Right lobe of liver (tissue), 6 donors: Measurements from ENCODE around the gene CYBB. TPM values are rescaled to one million over a fixed set of nuclear protein-coding genes. Genes with fewer than 3 reads are reported as not detected.

Experiments
- ATAC-seq, 4 donors: fragments of 200-7000 bp; cut with Tn5 transposase; one replicate each; pipeline ENCODE4 v1.9.1; 2020; ENCODE audit warnings: mild to moderate bottlenecking in 4 of 4, moderate library complexity in 4 of 4
- DNase-seq, 3 donors: peaks; one replicate each; pipeline ENCODE4 v3.0.0-alpha.2; 2020
- H3K27ac ChIP-seq, 3 donors: fragments of 200-600 bp; one replicate each; pipeline ENCODE4 v1.8.0; 2022
- H3K27me3 ChIP-seq, 2 donors: fragments of 200-600 bp; one replicate each; pipeline ENCODE4 v1.8.0; 2022
- H3K36me3 ChIP-seq, 4 donors: fragments of 200-600 bp; sonication (generic) in 1 of 4; one replicate each; pipeline versions ENCODE4 v1.5.1 to v1.8.0; 2017 to 2022; ENCODE audit warnings: control low read depth in 1 of 4
- H3K4me1 ChIP-seq, 4 donors: fragments of 200-600 bp; sonication (generic) in 1 of 4; one replicate each; pipeline versions ENCODE4 v1.5.1 to v1.8.0; 2017 to 2022; ENCODE audit warnings: control low read depth in 1 of 4
- H3K4me3 ChIP-seq, 3 donors: fragments of 200-600 bp; one replicate each; pipeline ENCODE4 v1.8.0; 2022
- H3K9me3 ChIP-seq, 4 donors: fragments of 200-600 bp; sonication (generic) in 1 of 4; one replicate each; pipeline versions ENCODE4 v1.5.1 to v1.8.0; 2017 to 2022; ENCODE audit warnings: control low read depth in 1 of 4
- CTCF ChIP-seq, 4 donors: fragments of 200-600 bp in 3 of 4; fragments of 450-650 bp in 1 of 4; IDR thresholded peaks; one replicate each; pipeline versions ENCODE4 v1.5.1 to v1.8.0; 2016 to 2022; ENCODE audit warnings: antibody characterized with exemption in 4 of 4, mild to moderate bottlenecking in 2 of 4
- POLR2A ChIP-seq: fragments of 450-650 bp; IDR thresholded peaks from one replicate; pipeline ENCODE4 v1.6.1; 2017; ENCODE audit warnings: antibody characterized with exemption, mild to moderate bottlenecking
- WGBS: methylation state at CpG from one replicate; pipeline ENCODE4 v1.1.6; 2018; ENCODE audit warnings: low coverage, low lambda C conversion rate; ENCODE audit not compliant: insufficient coverage; ENCODE audit errors: missing lambda C conversion rate; 5-methylcytosine and 5-hydroxymethylcytosine counted together
- intact Hi-C, 2 donors: fragments of 100-400 bp; cut with DNase I; formaldehyde crosslinking; loops; one replicate each; pipeline versions ENCODE4 v1.11.2 to v1.14.1; 2022
- total RNA-seq, 6 experiments: library from RNA; depleted of rRNA in 2 of 6; stranded (reverse); fragments of >200 nt in 2 of 6; fragmentation: NEBNext Ultra II Directional in 3 of 6; extraction: Animal tissue kit (Norgen Biotek cat#: 25700) in 3 of 6; gene quantifications; one replicate each; pipeline versions ENCODE4 v1.1.0 to v1.2.4, GENCODE V29; 2016 to 2023
- donor health status: DM: no; HTN: yes; CAD: no.
- donor health status: DM: no; HTN: no; CAD: no.
- donor health status: DM: no; HTN: no; CAD: no.
- donor health status: DM: no; HTN: yes; CAD: no.
- donor health status: DM: no; HTN: yes; CAD: no.

CYBB gene
- total RNA-seq, 6 experiments from 2014 or later = 5.7 to 39.4 (median 10.0) TPM

GRCh38 chrX:37812110-37812509, 32.3 kb downstream of the CYBB start:
- H3K4me1 ChIP-seq = no peaks in the 10 kb centered on the region
- no peaks in the 10 kb centered on the region for H3K36me3 ChIP-seq
- DNase-seq = no peak
- WGBS = 40% methylated on average over 1 of the region's 1 CpG
- H3K27me3 ChIP-seq = no peaks in the 10 kb centered on the region
- ATAC-seq = peak in 1 of 4 donors; percentile 17
- H3K4me3 ChIP-seq = no peak overlapping the region
- no peak for TF ChIP-seq CTCF (IDR thresholded peaks at IDR 0.05)
- no peak for TF ChIP-seq POLR2A
- no peaks in the 10 kb centered on the region for H3K9me3 ChIP-seq
- intact Hi-C loops = no loop called here
- no peak overlapping the region for H3K27ac ChIP-seq

DNA sequence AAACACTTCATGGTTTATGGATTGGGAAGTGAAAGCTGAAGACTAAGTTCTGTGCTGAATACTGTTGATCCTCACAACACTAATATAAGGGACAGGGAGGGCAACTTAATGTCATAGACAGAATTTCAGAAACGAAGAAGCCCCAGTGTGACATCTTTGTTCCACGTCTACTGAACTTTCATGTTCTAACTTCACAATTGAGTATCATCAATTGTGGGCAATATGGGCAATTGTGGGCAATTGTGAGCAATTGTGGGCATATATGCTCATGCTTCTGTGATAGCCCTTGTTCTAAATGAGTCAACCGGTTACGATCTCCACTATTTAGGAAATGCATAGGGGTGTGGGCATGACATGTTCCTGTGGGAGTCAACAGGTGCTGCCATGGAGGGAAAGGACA, 33.7 kb downstream of the CYBB start:
- TF ChIP-seq CTCF (IDR thresholded peaks at IDR 0.05) = no peak
- TF ChIP-seq POLR2A = no peak
- WGBS = 36% methylated on average over 4 of the region's 4 CpGs
- no peaks in the 10 kb centered on the region for H3K27me3 ChIP-seq
- intact Hi-C loops = no loop called here
- peak in 1 of 4 donors; percentile 39 for ATAC-seq
- no peak overlapping the region for H3K27ac ChIP-seq
- H3K9me3 ChIP-seq = no peaks in the 10 kb centered on the region
- H3K4me1 ChIP-seq = no peaks in the 10 kb centered on the region
- no peak for DNase-seq
- no peaks in the 10 kb centered on the region for H3K36me3 ChIP-seq
- H3K4me3 ChIP-seq = no peak overlapping the region

- no peak for ATAC-seq
- H3K9me3 ChIP-seq = no peaks in the 10 kb centered on the region
- 30% methylated on average over 5 of the region's 5 CpGs for WGBS
- no peak overlapping the region for H3K27ac ChIP-seq
- H3K4me1 ChIP-seq = no peaks in the 10 kb centered on the region
- no peak for DNase-seq
- no peaks in the 10 kb centered on the region for H3K36me3 ChIP-seq
- H3K4me3 ChIP-seq = no peak overlapping the region
- no peaks in the 10 kb centered on the region for H3K27me3 ChIP-seq
- no peak for TF ChIP-seq POLR2A
- intact Hi-C loops = no loop called here
Observed at GRCh38 chrX:37815366-37815765, 35.5 kb downstream of the CYBB start.

GRCh38 chrX:37816766-37817165, 36.9 kb downstream of the CYBB start:
- ATAC-seq = no peak
- no peak overlapping the region for H3K4me3 ChIP-seq
- no peak for DNase-seq
- no peaks in the 10 kb centered on the region for H3K36me3 ChIP-seq
- H3K4me1 ChIP-seq = no peaks in the 10 kb centered on the region
- TF ChIP-seq POLR2A = no peak
- no peak for TF ChIP-seq CTCF (IDR thresholded peaks at IDR 0.05)
- H3K9me3 ChIP-seq = no peaks in the 10 kb centered on the region
- no peak overlapping the region for H3K27ac ChIP-seq
- 45% methylated on average over 4 of the region's 4 CpGs for WGBS
- intact Hi-C loops = no loop called here
- no peaks in the 10 kb centered on the region for H3K27me3 ChIP-seq

GRCh38 chrX:37817176-37817575, 37.3 kb downstream of the CYBB start:
- intact Hi-C loops = no loop called here
- no peaks in the 10 kb centered on the region for H3K36me3 ChIP-seq
- H3K27ac ChIP-seq = no peak overlapping the region
- no peak for ATAC-seq
- 83% methylated on average over 2 of the region's 2 CpGs for WGBS
- no peaks in the 10 kb centered on the region for H3K4me1 ChIP-seq
- no peak overlapping the region for H3K4me3 ChIP-seq
- no peak for DNase-seq
- TF ChIP-seq CTCF (IDR thresholded peaks at IDR 0.05) (no peak), POLR2A (no peak)
- H3K9me3 ChIP-seq = no peaks in the 10 kb centered on the region
- no peaks in the 10 kb centered on the region for H3K27me3 ChIP-seq
